ENCODE results near the gene ZNHIT2. TPM values are rescaled to one million over a fixed set of nuclear protein-coding genes. Genes with fewer than 3 reads are reported as not detected.
A peak's percentile ranks its signal among the peaks of the same experiment; 100 is the strongest.
"Not testable (repeated sequence)": the region's sequence is repeated elsewhere in the genome, so short reads cannot be mapped to it uniquely, and the experiment has no call there.

The ZNHIT2 gene
- polyA plus RNA-seq, 6 donors from 2014 or later, result 6.3 to 16.5 (median 14.1) TPM

GRCh38 chr11:65150131-65150508, 32.6 kb upstream of the ZNHIT2 start:
- Mint-ChIP-seq H3K4me3 (peak overlapping the region in 1 of 8 donors; percentile 25), H3K27ac (peak overlapping the region in 1 of 6 donors; percentile 37), H3K4me1 (peaks cover 32 to 44% (median 43%) of the 10 kb centered on the region in 3 donors)
- not testable (repeated sequence) for DNase-seq; ATAC-seq (ENCODE audit: low read depth in 2 of 2); H3K27me3 Mint-ChIP-seq; H3K36me3 Mint-ChIP-seq; H3K9me3 Mint-ChIP-seq

- no peak overlapping the region for H3K4me3 Mint-ChIP-seq
- H3K27ac Mint-ChIP-seq, result peak overlapping the region in 2 of 6 donors; percentile 31 to 33
- peaks cover 0 to 3% (median 0%) of the 10 kb centered on the region in 7 donors for H3K9me3 Mint-ChIP-seq
- H3K4me1 Mint-ChIP-seq, result peaks cover 32 to 44% (median 44%) of the 10 kb centered on the region in 3 donors
- no peaks in the 10 kb centered on the region for H3K27me3 Mint-ChIP-seq
- DNase-seq, result no peak
- no peak for ATAC-seq (ENCODE audit: low read depth in 2 of 2)
- H3K36me3 Mint-ChIP-seq, result no peaks in the 10 kb centered on the region
Observed at GRCh38 chr11:65148657-65149056, 31.2 kb upstream of the ZNHIT2 start.

- H3K27ac Mint-ChIP-seq, result no peak overlapping the region
- no peak for DNase-seq
- no peak for ATAC-seq (ENCODE audit: low read depth in 2 of 2)
- no peak overlapping the region for H3K4me3 Mint-ChIP-seq
- peaks cover 31 to 40% (median 39%) of the 10 kb centered on the region in 3 donors for H3K4me1 Mint-ChIP-seq
- peaks cover 0 to 3% (median 0%) of the 10 kb centered on the region in 7 donors for H3K9me3 Mint-ChIP-seq
- H3K27me3 Mint-ChIP-seq, result no peaks in the 10 kb centered on the region
- H3K36me3 Mint-ChIP-seq, result no peaks in the 10 kb centered on the region
Observed at GRCh38 chr11:65147352-65148075, 30.0 kb upstream of the ZNHIT2 start.

- no peak for ATAC-seq (ENCODE audit: low read depth in 2 of 2)
- peak overlapping the region in 1 of 6 donors; percentile 4 for H3K27ac Mint-ChIP-seq
- DNase-seq, result no peak
- H3K36me3 Mint-ChIP-seq, result no peaks in the 10 kb centered on the region
- H3K4me1 Mint-ChIP-seq, result peaks cover 18 to 32% (median 32%) of the 10 kb centered on the region in 3 donors
- H3K27me3 Mint-ChIP-seq, result no peaks in the 10 kb centered on the region
- no peaks in the 10 kb centered on the region for H3K9me3 Mint-ChIP-seq
- H3K4me3 Mint-ChIP-seq, result no peak overlapping the region
Observed at GRCh38 chr11:65141896-65142494, 24.5 kb upstream of the ZNHIT2 start.

GRCh38 chr11:65136515-65137096, 19.1 kb upstream of the ZNHIT2 start:
- H3K36me3 Mint-ChIP-seq, result peaks cover 6 to 27% of the 10 kb centered on the region in 2 donors
- no peaks in the 10 kb centered on the region for H3K9me3 Mint-ChIP-seq
- H3K27ac Mint-ChIP-seq, result peak overlapping the region in 4 of 6 donors; percentile 5 to 97 (median 88)
- ATAC-seq (ENCODE audit: low read depth in 2 of 2), result no peak
- H3K27me3 Mint-ChIP-seq, result no peaks in the 10 kb centered on the region
- H3K4me1 Mint-ChIP-seq, result peaks cover 38 to 50% (median 45%) of the 10 kb centered on the region in 3 donors
- H3K4me3 Mint-ChIP-seq, result peak overlapping the region in 6 of 8 donors; percentile 47 to 100 (median 94)
- DNase-seq, result no peak

GRCh38 chr11:65135633-65136145, 18.2 kb upstream of the ZNHIT2 start:
- Mint-ChIP-seq H3K36me3 (peaks cover 6 to 27% of the 10 kb centered on the region in 2 donors), H3K9me3 (no peaks in the 10 kb centered on the region), H3K4me1 (peaks cover 48 to 57% (median 55%) of the 10 kb centered on the region in 3 donors), H3K4me3 (peak overlapping the region; percentile 91 to 100 (median 99)), H3K27ac (peak overlapping the region in 5 of 6 donors; percentile 97 to 100 (median 99)), H3K27me3 (no peaks in the 10 kb centered on the region)
- DNase-seq (no peak), ATAC-seq (ENCODE audit: low read depth in 2 of 2) (no peak)

- H3K27me3 Mint-ChIP-seq, result no peaks in the 10 kb centered on the region
- peaks cover 52 to 63% (median 60%) of the 10 kb centered on the region in 3 donors for H3K4me1 Mint-ChIP-seq
Observed at GRCh38 chr11:65134952-65135632, 17.6 kb upstream of the ZNHIT2 start.

GRCh38 chr11:65134240-65134951, 16.9 kb upstream of the ZNHIT2 start, which contains the start of gene SYVN1:
Gene SYVN1, minus strand, starts transcription at chr11:65134519. Its CDS starts 918 bp downstream, at chr11:65133601.
- Mint-ChIP-seq H3K36me3 (peaks cover 6 to 27% of the 10 kb centered on the region in 2 donors), H3K4me3 (peak within 1 kb of the TSS; percentile 91 to 100 (median 99)), H3K9me3 (no peaks in the 10 kb centered on the region), H3K27ac (peak within 1 kb of the TSS; percentile 97 to 100 (median 100)), H3K27me3 (no peaks in the 10 kb centered on the region), H3K4me1 (peaks cover 55 to 70% (median 67%) of the 10 kb centered on the region in 3 donors)
- ATAC-seq (ENCODE audit: low read depth in 2 of 2), result peak; percentile 67
- peak; percentile 93 for DNase-seq

More at GRCh38 chr11:65134952-65135632, 17.6 kb upstream of the ZNHIT2 start:
- DNase-seq (peak; percentile 90), ATAC-seq (ENCODE audit: low read depth in 2 of 2) (peak; percentile 73 to 75)
- peak overlapping the region; percentile 97 to 100 (median 100) for H3K27ac Mint-ChIP-seq
- H3K9me3 Mint-ChIP-seq, result no peaks in the 10 kb centered on the region
- H3K36me3 Mint-ChIP-seq, result peaks cover 6 to 27% of the 10 kb centered on the region in 2 donors
- peak overlapping the region; percentile 91 to 100 (median 99) for H3K4me3 Mint-ChIP-seq

- no peaks in the 10 kb centered on the region for H3K9me3 Mint-ChIP-seq
- no peaks in the 10 kb centered on the region for H3K27me3 Mint-ChIP-seq
- peak overlapping the region; percentile 97 to 100 (median 99) for H3K27ac Mint-ChIP-seq
- peak overlapping the region; percentile 91 to 100 (median 99) for H3K4me3 Mint-ChIP-seq
- peaks cover 55 to 72% (median 71%) of the 10 kb centered on the region in 3 donors for H3K4me1 Mint-ChIP-seq
- ATAC-seq (ENCODE audit: low read depth in 2 of 2), result no peak
- H3K36me3 Mint-ChIP-seq, result peaks cover 6 to 27% of the 10 kb centered on the region in 2 donors
- no peak for DNase-seq
Observed at GRCh38 chr11:65133724-65134123, 16.2 kb upstream of the ZNHIT2 start.

GRCh38 chr11:65132988-65133700, 15.6 kb upstream of the ZNHIT2 start:
- no peaks in the 10 kb centered on the region for H3K9me3 Mint-ChIP-seq
- no peaks in the 10 kb centered on the region for H3K27me3 Mint-ChIP-seq
- ATAC-seq (ENCODE audit: low read depth in 2 of 2) (no peak), DNase-seq (peak; percentile 68)
- peak overlapping the region; percentile 91 to 100 (median 99) for H3K4me3 Mint-ChIP-seq
- peaks cover 6 to 27% of the 10 kb centered on the region in 2 donors for H3K36me3 Mint-ChIP-seq
- peaks cover 55 to 77% (median 71%) of the 10 kb centered on the region in 3 donors for H3K4me1 Mint-ChIP-seq
- peak overlapping the region; percentile 97 to 100 (median 99) for H3K27ac Mint-ChIP-seq

GRCh38 chr11:65132238-65132987, 14.9 kb upstream of the ZNHIT2 start:
- ATAC-seq (ENCODE audit: low read depth in 2 of 2), result peak; percentile 55 to 57
- no peaks in the 10 kb centered on the region for H3K9me3 Mint-ChIP-seq
- peak overlapping the region; percentile 97 to 100 (median 99) for H3K27ac Mint-ChIP-seq
- peak overlapping the region; percentile 91 to 100 (median 99) for H3K4me3 Mint-ChIP-seq
- H3K27me3 Mint-ChIP-seq, result no peaks in the 10 kb centered on the region
- H3K36me3 Mint-ChIP-seq, result peaks cover 6 to 27% of the 10 kb centered on the region in 2 donors
- H3K4me1 Mint-ChIP-seq, result peaks cover 56 to 74% (median 68%) of the 10 kb centered on the region in 3 donors
- peak; percentile 83 for DNase-seq

Measured in naive B cell (primary cell).